KMS-11 (cell line): ENCODE data around the gene SPDYE6.

Experiments used
- H2AFZ ChIP-seq: fragments of 200-600 bp; sonication (generic); 2 replicates; pipeline ENCODE4 v1.6.1; 2016; ENCODE audit warnings: antibody characterized with exemption, mixed run types, low read depth
- H3K27ac ChIP-seq: fragments of 200-600 bp; sonication (generic); 2 replicates; pipeline ENCODE4 v1.6.1; 2016; ENCODE audit warnings: mild to moderate bottlenecking, mixed run types
- H3K27me3 ChIP-seq: fragments of 200-600 bp; sonication (generic); 2 replicates; pipeline ENCODE4 v1.6.1; 2017; ENCODE audit warnings: mild to moderate bottlenecking, low read depth, mixed run types, moderate library complexity; ENCODE audit not compliant: insufficient read depth
- H3K36me3 ChIP-seq: fragments of 200-600 bp; sonication (generic); 2 replicates; pipeline ENCODE4 v1.6.1; 2017; ENCODE audit warnings: mild to moderate bottlenecking, mixed run types; ENCODE audit not compliant: insufficient read depth
- H3K4me1 ChIP-seq: fragments of 200-600 bp; sonication (generic); 2 replicates; pipeline ENCODE4 v1.6.1; 2016; ENCODE audit warnings: mild to moderate bottlenecking, low read depth, mixed run types; ENCODE audit not compliant: poor library complexity, severe bottlenecking
- H3K4me2 ChIP-seq: fragments of 200-600 bp; sonication (generic); 2 replicates; pipeline ENCODE4 v1.7.0; 2016; ENCODE audit warnings: mild to moderate bottlenecking, mixed run types
- H3K4me3 ChIP-seq: fragments of 200-600 bp; sonication (generic); IDR thresholded peaks from 2 replicates; pipeline ENCODE4 v1.6.1; 2017; ENCODE audit warnings: low read depth, low read length, mixed read lengths; ENCODE audit not compliant: insufficient read depth
- H3K79me2 ChIP-seq: fragments of 200-600 bp; sonication (generic); 2 replicates; pipeline ENCODE4 v1.6.1; 2016; ENCODE audit warnings: low read depth, mixed run types; ENCODE audit not compliant: insufficient read depth
- H3K9ac ChIP-seq: fragments of 200-600 bp; sonication (generic); 2 replicates; pipeline ENCODE4 v1.6.1; 2016; ENCODE audit warnings: mild to moderate bottlenecking, mixed run types
- H4K20me1 ChIP-seq: fragments of 200-600 bp; sonication (generic); 2 replicates; pipeline ENCODE4 v1.6.1; 2016; ENCODE audit warnings: mild to moderate bottlenecking, mixed run types; ENCODE audit not compliant: insufficient read depth
- CTCF ChIP-seq: fragments of 200-600 bp; sonication (generic); conservative IDR thresholded peaks from 2 replicates; pipeline ENCODE4 v1.6.1; 2017; ENCODE audit warnings: low read depth, mild to moderate bottlenecking, antibody characterized with exemption, low read length, moderate library complexity, mixed read lengths

The SPDYE6 gene

DNA sequence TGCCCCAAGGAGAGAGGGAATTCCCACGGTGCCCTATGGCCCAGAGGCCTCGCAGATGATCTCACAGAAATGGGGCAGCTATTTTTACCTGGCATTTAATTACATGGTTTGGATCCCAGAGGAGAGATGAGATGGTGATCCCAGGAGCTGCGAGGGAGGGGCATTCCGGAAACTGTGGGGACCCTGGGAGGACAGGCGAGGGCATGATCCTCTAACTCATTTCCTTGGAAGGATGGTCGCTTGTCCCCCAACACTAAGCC lies 60.1 kb downstream of the SPDYE6 start:
- Histone ChIP-seq H3K4me1 (peaks cover 70% of the 10 kb centered on the region), H3K4me3 (no peak overlapping the region), H3K9ac (no peak overlapping the region), H3K79me2 (peaks cover 90% of the 10 kb centered on the region), H3K27ac (no peak overlapping the region), H4K20me1 (no peaks in the 10 kb centered on the region), H3K27me3 (no peaks in the 10 kb centered on the region), H3K36me3 (no peaks in the 10 kb centered on the region), H3K4me2 (no peak overlapping the region), H2AFZ (no peak overlapping the region)
- TF ChIP-seq CTCF, result no peak
